HCT116 (cell line): ENCODE data around the gene RAB25. TPM values are rescaled to one million over a fixed set of nuclear protein-coding genes. Genes with fewer than 3 reads are reported as not detected.

Source experiments
- ATAC-seq: fragments of 200-7000 bp; cut with Tn5 transposase; 2 replicates; pipeline ENCODE4 v1.9.1; 2020; ENCODE audit warnings: mild to moderate bottlenecking, moderate library complexity
- BruUV-seq: library from RNA; stranded (reverse); fragments of 400-500 nt; replicated peaks from 2 replicates; lab custom pipeline; 2021; lab: Mats Ljungman, UMichigan
- CTCF ChIA-PET: fragments of 300-600 bp; sonication (Branson Sonifier 250); formaldehyde crosslinking; loops from one replicate; lab custom pipeline; 2021; ENCODE audit warnings: antibody characterized with exemption; lab: Charles Lee
- POLR2A ChIA-PET: fragments of 300-600, 350-600 bp; sonication (Branson Sonifier 250); formaldehyde crosslinking; loops from one replicate; lab custom pipeline; 2021; ENCODE audit warnings: antibody characterized with exemption; lab: Charles Lee
- RAD21 ChIA-PET, 2 experiments: fragments of 300-600 bp; sonication (Branson Sonifier 250); formaldehyde crosslinking; loops; one replicate each; lab custom pipeline; 2023; ENCODE audit warnings: low total read pairs in 2 of 2; ENCODE audit not compliant: uncharacterized antibody in 2 of 2, unreplicated experiment in 2 of 2, low non-redundant PET in 1 of 2; lab: Charles Lee
- DNase-seq: peaks from one replicate; pipeline ENCODE4 v3.0.0-alpha.2; 2010; ENCODE audit warnings: low read depth, low spot score
- H2AFZ ChIP-seq: fragments of 200-600 bp; shearing (Covaris generic), sonication (generic); 2 replicates; pipeline ENCODE4 v1.6.1; 2017; ENCODE audit warnings: low read depth, mixed run types, mixed read lengths, antibody characterized with exemption, low read length; ENCODE audit not compliant: poor library complexity, severe bottlenecking
- H3K27ac ChIP-seq: 2 replicates; pipeline ENCODE4 v1.5.1; 2012; ENCODE audit warnings: low read depth, low read length
- H3K27me3 ChIP-seq: fragments of 200-600 bp; sonication (generic); 2 replicates; pipeline ENCODE4 v1.6.1; 2016; ENCODE audit warnings: mixed run types, low read length, mixed read lengths; ENCODE audit not compliant: insufficient read depth
- H3K36me3 ChIP-seq, 2 experiments: fragments of 200-500 bp in 1 of 2; fragments of 200-600 bp in 1 of 2; sonication (Bioruptor generic) in 1 of 2; sonication (generic) in 1 of 2; 2 replicates each; pipeline versions ENCODE4 v1.5.1 to v1.6.1; 2014 to 2016; ENCODE audit warnings: low read length in 2 of 2, inconsistent platforms in 1 of 2, mixed read lengths in 1 of 2, mixed run types in 1 of 2; ENCODE audit not compliant: insufficient read depth in 2 of 2, control insufficient read depth in 1 of 2
- H3K4me1 ChIP-seq, 2 experiments: fragments of 200-600 bp in 1 of 2; sonication (generic) in 1 of 2; 2 replicates each; pipeline versions ENCODE4 v1.5.1 to v1.6.1; 2012 to 2017; ENCODE audit warnings: low read length in 2 of 2, inconsistent platforms in 1 of 2, mild to moderate bottlenecking in 1 of 2, mixed read lengths in 1 of 2, mixed run types in 1 of 2, moderate library complexity in 1 of 2; ENCODE audit not compliant: insufficient read depth in 2 of 2, control insufficient read depth in 1 of 2
- H3K4me2 ChIP-seq: fragments of 200-600 bp; sonication (generic); 2 replicates; pipeline ENCODE4 v1.6.1; 2017; ENCODE audit warnings: mixed run types, low read length, mixed read lengths
- H3K4me3 ChIP-seq, 2 experiments: fragments of 200-600 bp in 1 of 2; sonication (generic) in 1 of 2; replicated peaks in 1 of 2; 2 replicates each; pipeline ENCODE4 v1.5.1; 2011 to 2016; ENCODE audit warnings: low read length in 2 of 2, control low read depth in 1 of 2, low read depth in 1 of 2, mild to moderate bottlenecking in 1 of 2, mixed read lengths in 1 of 2, mixed run types in 1 of 2
- H3K79me2 ChIP-seq: fragments of 200-600 bp; sonication (generic); 2 replicates; pipeline ENCODE4 v1.6.1; 2017; ENCODE audit warnings: mild to moderate bottlenecking, mixed run types, low read length, moderate library complexity, mixed read lengths; ENCODE audit not compliant: insufficient read depth
- H3K9ac ChIP-seq: fragments of 200-600 bp; sonication (generic); 2 replicates; pipeline ENCODE4 v1.6.1; 2016; ENCODE audit warnings: low read length, mixed read lengths
- H3K9me2 ChIP-seq: fragments of 200-600 bp; sonication (generic), shearing (Covaris generic); 2 replicates; pipeline ENCODE4 v1.6.1; 2017; ENCODE audit warnings: mixed run types, mild to moderate bottlenecking, moderate library complexity; ENCODE audit not compliant: insufficient read depth
- H3K9me3 ChIP-seq, 2 experiments: fragments of 200-500 bp in 1 of 2; fragments of 200-600 bp in 1 of 2; sonication (Bioruptor generic) in 1 of 2; sonication (generic) in 1 of 2; 2 replicates each; pipeline ENCODE4 v1.6.1; 2014 to 2017; ENCODE audit warnings: low read length in 2 of 2, mixed read lengths in 2 of 2, inconsistent platforms in 1 of 2, low read depth in 1 of 2, mild to moderate bottlenecking in 1 of 2, mixed run types in 1 of 2, moderate library complexity in 1 of 2; ENCODE audit not compliant: control insufficient read depth in 1 of 2, insufficient read depth in 1 of 2
- H4K20me1 ChIP-seq: fragments of 200-600 bp; sonication (generic), shearing (Covaris generic); 2 replicates; pipeline ENCODE4 v1.6.1; 2017; ENCODE audit warnings: mixed run types, mild to moderate bottlenecking, moderate library complexity; ENCODE audit not compliant: insufficient read depth
- CEBPB ChIP-seq: IDR thresholded peaks from 2 replicates; pipeline ENCODE4 v1.6.1; 2012; ENCODE audit warnings: low read depth
- ELF1 ChIP-seq: IDR thresholded peaks from 2 replicates; pipeline ENCODE4 v1.6.1; 2012; ENCODE audit warnings: low read depth, borderline replicate concordance
- FOSL1 ChIP-seq: IDR thresholded peaks from 2 replicates; pipeline ENCODE4 v1.6.1; 2012; ENCODE audit warnings: low read depth
- JUND ChIP-seq: IDR thresholded peaks from 2 replicates; pipeline ENCODE4 v1.6.1; 2012
- POLR2AphosphoS5 ChIP-seq: IDR thresholded peaks from 2 replicates; pipeline ENCODE4 v1.6.1; 2011; ENCODE audit warnings: mild to moderate bottlenecking, low read depth, low read length, moderate library complexity
- RAD21 ChIP-seq: IDR thresholded peaks from 2 replicates; pipeline ENCODE4 v1.6.1; 2012; ENCODE audit warnings: low read depth, mild to moderate bottlenecking
- SIN3A ChIP-seq: IDR thresholded peaks from 2 replicates; pipeline ENCODE4 v1.6.1; 2012; ENCODE audit warnings: low read depth
- SRF ChIP-seq: IDR thresholded peaks from 2 replicates; pipeline ENCODE4 v1.6.1; 2012; ENCODE audit warnings: low read depth
- ZNF274 ChIP-seq: fragments of 200-500 bp; sonication (Bioruptor generic); IDR thresholded peaks from 2 replicates; pipeline ENCODE4 v1.6.1; 2014; ENCODE audit warnings: mild to moderate bottlenecking, low read depth, low read length, inconsistent platforms
- intact Hi-C: fragments of 100-400 bp; cut with micrococcal nuclease; formaldehyde crosslinking; loops from 2 replicates; pipeline ENCODE4 v1.10.0; 2022
- total RNA-seq: library from RNA; stranded (reverse); gene quantifications from one replicate; pipeline ENCODE4 v1.2.1, GENCODE V29; 2021; ENCODE audit not compliant: unreplicated experiment
- TF ChIP-seq, protein P1 (sequence below): IDR thresholded peaks from 2 replicates; pipeline ENCODE4 v1.6.1; 2011; ENCODE audit warnings: mild to moderate bottlenecking, low read length, moderate library complexity; ENCODE audit not compliant: insufficient replicate concordance; ENCODE audit errors: extremely low read depth
- TF ChIP-seq, protein P2 (sequence below): IDR thresholded peaks from 2 replicates; pipeline ENCODE4 v1.6.1; 2012
- TF ChIP-seq, protein P3 (sequence below): IDR thresholded peaks from 2 replicates; pipeline ENCODE4 v1.6.1; 2012
- TF ChIP-seq, protein P4 (sequence below), 3 experiments: fragments of 200-600 bp in 1 of 3; sonication (generic) in 1 of 3; IDR thresholded peaks in 2 of 3; conservative IDR thresholded peaks in 1 of 3; 2 replicates each; pipeline ENCODE4 v1.5.1; 2012 to 2017; ENCODE audit warnings: low read depth in 2 of 3, low read length in 2 of 3, antibody characterized with exemption in 1 of 3, borderline replicate concordance in 1 of 3, control low read depth in 1 of 3, mild to moderate bottlenecking in 1 of 3, mixed read lengths in 1 of 3, mixed run types in 1 of 3, moderate library complexity in 1 of 3; ENCODE audit not compliant: insufficient read depth in 1 of 3
- TF ChIP-seq, protein P5 (sequence below): IDR thresholded peaks from 2 replicates; pipeline ENCODE4 v1.6.1; 2012; ENCODE audit warnings: low read depth

RAB25 gene
- total RNA-seq, 1 experiment from 2014 or later: 142 TPM

DNA sequence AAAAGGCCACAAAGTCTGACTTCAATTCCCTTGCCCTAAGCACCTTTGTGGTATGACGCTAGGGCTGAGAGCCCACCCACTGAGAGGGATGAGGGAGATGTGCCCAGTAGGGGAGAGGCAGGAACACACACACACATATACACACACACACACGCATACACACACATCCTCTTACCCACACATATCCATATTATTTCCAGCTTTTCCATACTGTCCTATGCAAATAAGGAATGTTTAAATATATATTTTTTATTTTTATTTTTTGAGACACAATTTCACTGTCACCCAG, 3.0 kb downstream of the RAB25 start (continued):
- TF ChIP-seq, protein P1, sequence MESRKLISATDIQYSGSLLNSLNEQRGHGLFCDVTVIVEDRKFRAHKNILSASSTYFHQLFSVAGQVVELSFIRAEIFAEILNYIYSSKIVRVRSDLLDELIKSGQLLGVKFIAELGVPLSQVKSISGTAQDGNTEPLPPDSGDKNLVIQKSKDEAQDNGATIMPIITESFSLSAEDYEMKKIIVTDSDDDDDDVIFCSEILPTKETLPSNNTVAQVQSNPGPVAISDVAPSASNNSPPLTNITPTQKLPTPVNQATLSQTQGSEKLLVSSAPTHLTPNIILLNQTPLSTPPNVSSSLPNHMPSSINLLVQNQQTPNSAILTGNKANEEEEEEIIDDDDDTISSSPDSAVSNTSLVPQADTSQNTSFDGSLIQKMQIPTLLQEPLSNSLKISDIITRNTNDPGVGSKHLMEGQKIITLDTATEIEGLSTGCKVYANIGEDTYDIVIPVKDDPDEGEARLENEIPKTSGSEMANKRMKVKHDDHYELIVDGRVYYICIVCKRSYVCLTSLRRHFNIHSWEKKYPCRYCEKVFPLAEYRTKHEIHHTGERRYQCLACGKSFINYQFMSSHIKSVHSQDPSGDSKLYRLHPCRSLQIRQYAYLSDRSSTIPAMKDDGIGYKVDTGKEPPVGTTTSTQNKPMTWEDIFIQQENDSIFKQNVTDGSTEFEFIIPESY: no peak
- no peak for TF ChIP-seq JUND
- TF ChIP-seq RAD21: no peak
- no peak for TF ChIP-seq POLR2AphosphoS5
- TF ChIP-seq, all 23 proteins: peak for 0

DNA sequence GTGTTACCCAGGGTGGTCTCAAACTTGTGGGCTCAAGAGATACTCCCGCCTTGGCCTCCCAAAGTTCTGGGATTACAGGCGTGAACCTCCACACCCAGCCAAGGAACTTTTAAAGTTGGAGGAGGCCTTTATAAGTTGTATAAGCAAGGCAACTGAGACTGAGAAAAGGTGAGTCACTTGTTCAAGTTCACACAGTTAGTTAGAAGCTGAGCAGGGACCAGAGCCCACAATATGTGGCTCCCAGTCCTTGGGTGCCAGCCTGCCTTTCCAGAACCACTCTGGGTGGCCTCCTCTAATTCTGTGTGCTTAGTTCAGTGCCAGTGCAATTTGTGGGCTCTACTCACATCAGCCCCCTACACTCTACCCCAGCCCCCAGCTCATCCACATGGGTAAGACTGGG, 3.7 kb downstream of the RAB25 start:
- Histone ChIP-seq H3K9me3 (no peaks in the 10 kb centered on the region), H3K79me2 (peaks cover 63% of the 10 kb centered on the region), H3K4me2 (no peak overlapping the region), H3K36me3 (peaks cover 11 to 21% of the 10 kb centered on the region in 2 experiments), H3K27me3 (no peaks in the 10 kb centered on the region), H3K9ac (no peak overlapping the region), H3K4me1 (peaks cover 0 to 12% of the 10 kb centered on the region in 2 experiments; a peak in 1 of 4 replicates), H3K9me2 (no peaks in the 10 kb centered on the region), H3K27ac (no peak overlapping the region), H4K20me1 (no peaks in the 10 kb centered on the region), H2AFZ (no peak overlapping the region), H3K4me3 (no peak overlapping the region)
- intact Hi-C loops: loop anchor here (10.0 kb wide), 1 partner anchor 60 kb away; no protein-coding TSS in a partner anchor
- ATAC-seq (no peak), DNase-seq (no peak)
- TF ChIP-seq SIN3A: no peak
- no peak for TF ChIP-seq POLR2AphosphoS5
- TF ChIP-seq ELF1: no peak
- TF ChIP-seq, protein P2, sequence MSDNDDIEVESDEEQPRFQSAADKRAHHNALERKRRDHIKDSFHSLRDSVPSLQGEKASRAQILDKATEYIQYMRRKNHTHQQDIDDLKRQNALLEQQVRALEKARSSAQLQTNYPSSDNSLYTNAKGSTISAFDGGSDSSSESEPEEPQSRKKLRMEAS: no peak
- TF ChIP-seq, protein P3, sequence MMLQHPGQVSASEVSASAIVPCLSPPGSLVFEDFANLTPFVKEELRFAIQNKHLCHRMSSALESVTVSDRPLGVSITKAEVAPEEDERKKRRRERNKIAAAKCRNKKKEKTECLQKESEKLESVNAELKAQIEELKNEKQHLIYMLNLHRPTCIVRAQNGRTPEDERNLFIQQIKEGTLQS: no peak
- no peak for TF ChIP-seq CEBPB
- TF ChIP-seq, protein P4, sequence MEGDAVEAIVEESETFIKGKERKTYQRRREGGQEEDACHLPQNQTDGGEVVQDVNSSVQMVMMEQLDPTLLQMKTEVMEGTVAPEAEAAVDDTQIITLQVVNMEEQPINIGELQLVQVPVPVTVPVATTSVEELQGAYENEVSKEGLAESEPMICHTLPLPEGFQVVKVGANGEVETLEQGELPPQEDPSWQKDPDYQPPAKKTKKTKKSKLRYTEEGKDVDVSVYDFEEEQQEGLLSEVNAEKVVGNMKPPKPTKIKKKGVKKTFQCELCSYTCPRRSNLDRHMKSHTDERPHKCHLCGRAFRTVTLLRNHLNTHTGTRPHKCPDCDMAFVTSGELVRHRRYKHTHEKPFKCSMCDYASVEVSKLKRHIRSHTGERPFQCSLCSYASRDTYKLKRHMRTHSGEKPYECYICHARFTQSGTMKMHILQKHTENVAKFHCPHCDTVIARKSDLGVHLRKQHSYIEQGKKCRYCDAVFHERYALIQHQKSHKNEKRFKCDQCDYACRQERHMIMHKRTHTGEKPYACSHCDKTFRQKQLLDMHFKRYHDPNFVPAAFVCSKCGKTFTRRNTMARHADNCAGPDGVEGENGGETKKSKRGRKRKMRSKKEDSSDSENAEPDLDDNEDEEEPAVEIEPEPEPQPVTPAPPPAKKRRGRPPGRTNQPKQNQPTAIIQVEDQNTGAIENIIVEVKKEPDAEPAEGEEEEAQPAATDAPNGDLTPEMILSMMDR (IDR thresholded peaks at IDR 0.05 in 2 of 3, conservative IDR thresholded peaks at IDR 0.05 in 1 of 3; ENCODE audit: borderline replicate concordance in 1 of 3, insufficient read depth in 1 of 3, low read depth in 2 of 3, low read length in 2 of 3): no peak
- no peak for TF ChIP-seq FOSL1
- no peak for TF ChIP-seq SRF
- no peak for TF ChIP-seq JUND
- TF ChIP-seq ZNF274: no peak
- TF ChIP-seq, protein P5, sequence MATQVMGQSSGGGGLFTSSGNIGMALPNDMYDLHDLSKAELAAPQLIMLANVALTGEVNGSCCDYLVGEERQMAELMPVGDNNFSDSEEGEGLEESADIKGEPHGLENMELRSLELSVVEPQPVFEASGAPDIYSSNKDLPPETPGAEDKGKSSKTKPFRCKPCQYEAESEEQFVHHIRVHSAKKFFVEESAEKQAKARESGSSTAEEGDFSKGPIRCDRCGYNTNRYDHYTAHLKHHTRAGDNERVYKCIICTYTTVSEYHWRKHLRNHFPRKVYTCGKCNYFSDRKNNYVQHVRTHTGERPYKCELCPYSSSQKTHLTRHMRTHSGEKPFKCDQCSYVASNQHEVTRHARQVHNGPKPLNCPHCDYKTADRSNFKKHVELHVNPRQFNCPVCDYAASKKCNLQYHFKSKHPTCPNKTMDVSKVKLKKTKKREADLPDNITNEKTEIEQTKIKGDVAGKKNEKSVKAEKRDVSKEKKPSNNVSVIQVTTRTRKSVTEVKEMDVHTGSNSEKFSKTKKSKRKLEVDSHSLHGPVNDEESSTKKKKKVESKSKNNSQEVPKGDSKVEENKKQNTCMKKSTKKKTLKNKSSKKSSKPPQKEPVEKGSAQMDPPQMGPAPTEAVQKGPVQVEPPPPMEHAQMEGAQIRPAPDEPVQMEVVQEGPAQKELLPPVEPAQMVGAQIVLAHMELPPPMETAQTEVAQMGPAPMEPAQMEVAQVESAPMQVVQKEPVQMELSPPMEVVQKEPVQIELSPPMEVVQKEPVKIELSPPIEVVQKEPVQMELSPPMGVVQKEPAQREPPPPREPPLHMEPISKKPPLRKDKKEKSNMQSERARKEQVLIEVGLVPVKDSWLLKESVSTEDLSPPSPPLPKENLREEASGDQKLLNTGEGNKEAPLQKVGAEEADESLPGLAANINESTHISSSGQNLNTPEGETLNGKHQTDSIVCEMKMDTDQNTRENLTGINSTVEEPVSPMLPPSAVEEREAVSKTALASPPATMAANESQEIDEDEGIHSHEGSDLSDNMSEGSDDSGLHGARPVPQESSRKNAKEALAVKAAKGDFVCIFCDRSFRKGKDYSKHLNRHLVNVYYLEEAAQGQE: no peak
- POLR2A ChIA-PET: no interaction called here
- CTCF ChIA-PET: no interaction called here
- RAD21 ChIA-PET: no interaction called here
- no TSS peak for BruUV-seq
